Measurements from ENCODE around the gene ADAM19.

The ADAM19 gene

DNA sequence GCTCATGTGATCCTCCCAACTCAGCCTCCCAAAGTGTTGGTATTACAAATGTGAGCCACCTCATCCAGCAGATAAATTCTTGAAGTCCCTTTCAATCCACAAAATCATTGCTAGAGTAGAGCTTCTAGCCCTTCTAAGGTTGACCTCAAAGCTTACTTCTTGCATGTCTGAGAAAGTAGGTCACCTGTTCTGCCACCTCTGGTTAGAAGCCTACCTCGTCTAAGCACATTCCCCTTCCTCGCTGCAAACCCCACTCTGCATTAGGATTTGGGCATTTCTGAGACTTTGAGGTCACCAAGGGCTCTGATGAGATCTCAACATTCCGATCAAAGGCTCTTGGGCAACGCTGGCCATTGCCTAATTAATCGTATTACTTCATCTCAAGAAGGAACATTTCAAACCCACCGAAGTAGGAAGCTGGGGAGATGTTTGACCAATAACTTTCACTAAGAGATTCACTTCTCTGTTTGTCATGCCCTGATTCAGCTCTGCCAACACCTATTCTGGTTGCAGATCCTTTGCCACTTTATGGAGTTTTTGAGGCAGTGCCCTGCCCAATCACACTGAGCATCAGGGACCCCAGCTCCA is 8.6 kb downstream of the ADAM19 start:
- no peak for DNase-seq (ENCODE audit: low spot score)
- H3K27ac ChIP-seq: no peak overlapping the region
- TF ChIP-seq CTCF (conservative IDR thresholded peaks at IDR 0.05; ENCODE audit: low read depth): no peak
- ChIA-PET CTCF (interaction anchor here (0.5 to 0.6 kb wide), 2 partner anchors 177 to 239 kb away, joined by 3 to 4 read pairs; no protein-coding TSS in a partner anchor), POLR2A (ENCODE audit: low non-redundant PET) (no interaction called here)

DNA sequence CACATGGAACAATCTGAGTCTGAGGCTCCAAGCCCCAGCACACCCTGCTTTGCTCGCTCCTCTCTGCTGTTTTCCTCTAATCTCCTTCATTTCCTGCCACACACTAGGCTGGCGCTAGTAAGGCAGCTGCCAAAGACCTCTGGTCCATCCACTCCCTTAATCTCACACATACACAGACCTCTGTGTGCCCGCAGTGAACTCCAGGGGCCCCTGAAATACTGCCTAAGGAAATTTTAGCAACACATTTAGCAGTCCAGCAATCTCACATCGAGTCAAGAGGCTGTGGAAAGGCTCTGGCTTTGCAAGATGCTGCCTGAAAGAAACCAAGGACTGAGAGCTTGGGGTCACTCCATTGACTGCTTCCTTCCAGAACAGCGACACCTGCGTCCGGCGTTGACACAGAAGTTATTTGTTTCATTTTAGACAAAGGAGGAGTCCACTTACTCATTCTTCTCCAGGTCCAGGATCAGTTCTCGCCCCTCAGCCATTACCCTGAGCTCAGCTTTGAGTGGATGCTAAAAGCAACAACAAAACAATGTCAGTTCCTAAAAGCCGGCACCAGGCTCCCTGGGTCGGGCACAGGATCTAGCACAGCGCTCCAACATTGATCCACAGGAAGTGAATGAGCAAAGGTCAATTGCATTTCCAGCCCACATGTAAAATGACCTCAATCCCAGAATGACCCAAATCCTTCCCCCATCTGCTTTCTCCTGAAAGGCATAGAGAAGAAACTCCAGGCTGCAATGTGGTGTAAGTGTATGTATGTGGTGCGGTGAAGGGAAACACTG is 11.5 kb downstream of the ADAM19 start:
- ChIA-PET CTCF (interaction anchor here (1.0 kb wide), 1 partner anchor 30 kb away, joined by 3 read pairs; no protein-coding TSS in a partner anchor), POLR2A (ENCODE audit: low non-redundant PET) (no interaction called here)
- no peak for DNase-seq (ENCODE audit: low spot score)
- TF ChIP-seq CTCF (conservative IDR thresholded peaks at IDR 0.05; ENCODE audit: low read depth): no peak
- H3K27ac ChIP-seq: no peak overlapping the region

DNA sequence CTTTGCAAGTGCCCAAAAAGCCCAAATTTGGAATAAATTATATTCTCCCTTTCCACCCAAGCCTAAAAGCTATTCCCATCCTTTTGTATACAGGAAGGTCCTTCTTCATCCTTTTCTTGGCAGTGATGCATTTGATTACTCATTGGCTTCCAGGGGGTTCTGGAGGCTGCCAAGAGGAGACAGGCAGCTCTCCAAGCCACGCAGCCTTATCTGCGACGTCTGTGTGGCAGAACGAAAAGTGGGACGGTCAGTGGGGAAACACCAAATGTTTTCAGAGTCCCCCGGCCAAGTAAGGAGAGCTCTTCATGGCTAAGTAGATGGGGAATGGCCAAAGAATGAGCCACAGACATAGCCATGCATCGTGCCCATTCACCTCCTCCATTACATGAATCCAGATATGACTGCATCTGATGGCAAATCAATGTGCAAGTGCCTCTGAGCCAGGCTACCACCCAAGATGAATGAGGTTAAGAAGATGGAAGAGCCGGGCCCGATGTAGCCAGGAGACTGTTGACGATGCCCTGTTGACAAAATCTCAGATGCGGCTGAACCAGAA is 12.1 kb downstream of the ADAM19 start:
- no peak for DNase-seq (ENCODE audit: low spot score)
- H3K27ac ChIP-seq: no peak overlapping the region
- no peak for TF ChIP-seq CTCF (conservative IDR thresholded peaks at IDR 0.05; ENCODE audit: low read depth)
- ChIA-PET CTCF (interaction anchor here (1.0 kb wide), 1 partner anchor 31 kb away, joined by 3 read pairs; no protein-coding TSS in a partner anchor), POLR2A (ENCODE audit: low non-redundant PET) (no interaction called here)

- TF ChIP-seq CTCF (conservative IDR thresholded peaks at IDR 0.05; ENCODE audit: low read depth): no peak
- ChIA-PET POLR2A (ENCODE audit: low non-redundant PET) (no interaction called here), CTCF (interaction anchor here (1.1 to 1.3 kb wide), 2 partner anchors 68 to 219 kb away, joined by 3 read pairs; no protein-coding TSS in a partner anchor)
- no peak for DNase-seq (ENCODE audit: low spot score)
- H3K27ac ChIP-seq: no peak overlapping the region
Measured at GRCh38 chr5:157562111-157562581, 13.4 kb downstream of the ADAM19 start.

DNA sequence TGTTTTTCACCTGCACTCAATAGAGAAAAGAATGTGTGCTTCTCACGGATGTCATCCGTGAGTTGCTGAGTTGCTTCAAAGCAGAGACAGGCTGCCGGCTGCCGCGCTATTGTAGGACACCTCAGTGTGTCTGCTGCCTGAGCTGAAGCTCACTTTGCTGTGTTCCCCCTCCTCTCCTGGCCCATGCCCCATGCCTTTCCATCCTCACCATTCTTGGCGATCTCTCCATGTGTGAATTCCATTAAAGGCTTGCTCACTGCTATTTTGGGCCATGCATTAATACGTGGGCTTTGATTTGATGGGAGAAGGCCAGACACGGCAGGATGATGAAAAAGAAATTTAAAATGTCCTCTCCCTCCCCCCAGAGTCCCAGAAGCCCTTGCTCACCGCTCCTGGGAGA is 14.5 kb downstream of the ADAM19 start:
- CTCF ChIA-PET: no interaction called here
- TF ChIP-seq CTCF (conservative IDR thresholded peaks at IDR 0.05; ENCODE audit: low read depth): no peak

DNA sequence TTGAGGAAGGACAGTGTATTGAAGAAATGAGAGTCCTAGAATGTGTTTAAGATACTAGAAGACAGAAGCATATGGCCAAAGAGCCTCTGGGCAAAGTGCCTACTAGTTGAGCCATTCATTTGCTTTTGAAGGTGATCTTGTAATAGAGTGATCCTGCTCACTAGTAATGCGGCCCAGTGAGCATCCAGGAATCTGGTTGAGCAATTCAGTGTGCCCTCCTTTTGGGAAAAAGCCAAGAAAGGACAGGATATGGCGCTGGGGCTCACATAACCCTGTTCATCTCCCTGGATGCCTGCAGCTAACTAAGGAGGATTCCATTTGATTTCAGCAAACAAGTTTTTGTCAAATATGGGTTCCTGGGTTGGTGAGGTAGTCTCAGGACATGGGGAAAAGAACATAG is 16.3 kb downstream of the ADAM19 start:
- CTCF ChIA-PET: no interaction called here
- no peak overlapping the region for H3K27ac ChIP-seq
- POLR2A ChIA-PET (ENCODE audit: low non-redundant PET): no interaction called here
- DNase-seq (ENCODE audit: low spot score): peak; percentile 63
- no peak for TF ChIP-seq CTCF (conservative IDR thresholded peaks at IDR 0.05; ENCODE audit: low read depth)

More for the DNA sequence above, 14.5 kb downstream of the ADAM19 start:
- POLR2A ChIA-PET (ENCODE audit: low non-redundant PET): no interaction called here
- H3K27ac ChIP-seq: no peak overlapping the region
- no peak for DNase-seq (ENCODE audit: low spot score)
